Umbilical cord (tissue), 2 donors: Measurements from ENCODE around the gene KIAA0232. TPM values are rescaled to one million over a fixed set of nuclear protein-coding genes. Genes with fewer than 3 reads are reported as not detected.
"Not testable (repeated sequence)": the region's sequence is repeated elsewhere in the genome, so short reads cannot be mapped to it uniquely, and the experiment has no call there.

ENCODE experiments used
- DNase-seq: peaks from one replicate; pipeline ENCODE4 v3.0.0-alpha.2; 2015; ENCODE audit warnings: low spot score
- total RNA-seq: library from RNA; depleted of rRNA; stranded (reverse); fragments of >200 nt; gene quantifications from one replicate; pipeline ENCODE4 v1.2.3, GENCODE V29; 2014; ENCODE audit warnings: low replicate concordance; ENCODE audit not compliant: insufficient read depth

KIAA0232 gene
- total RNA-seq, 1 donor from 2014 or later = 27.9 TPM

GRCh38 chr4:6804082-6804752 lies 21.7 kb downstream of the KIAA0232 start:
- DNase-seq = no peak

GRCh38 chr4:6806924-6807626 lies 24.5 kb downstream of the KIAA0232 start:
- DNase-seq = no peak

GRCh38 chr4:6808259-6808658 lies 25.7 kb downstream of the KIAA0232 start:
- DNase-seq = no peak

GRCh38 chr4:6811165-6811564 lies 28.6 kb downstream of the KIAA0232 start:
- DNase-seq = no peak

- no peak for DNase-seq
These were observed 30.2 kb downstream of the KIAA0232 start for GRCh38 chr4:6812766-6813165.

GRCh38 chr4:6813725-6814124 lies 31.2 kb downstream of the KIAA0232 start:
- no peak for DNase-seq

GRCh38 chr4:6815029-6815836 lies 32.7 kb downstream of the KIAA0232 start:
- no peak for DNase-seq

- no peak for DNase-seq
These were observed 36.8 kb downstream of the KIAA0232 start for GRCh38 chr4:6819295-6819694.

- no peak for DNase-seq
These were observed 38.2 kb downstream of the KIAA0232 start for GRCh38 chr4:6820695-6821094.

- no peak for DNase-seq
These were observed 41.5 kb downstream of the KIAA0232 start for GRCh38 chr4:6824071-6824470.

GRCh38 chr4:6824772-6825402 lies 42.4 kb downstream of the KIAA0232 start:
- DNase-seq = no peak

- DNase-seq = no peak
These were observed 42.9 kb downstream of the KIAA0232 start for GRCh38 chr4:6825403-6825802.

GRCh38 chr4:6826781-6827508 lies 44.4 kb downstream of the KIAA0232 start:
- peak; percentile 10 for DNase-seq

GRCh38 chr4:6829086-6829485 lies 46.6 kb downstream of the KIAA0232 start:
- DNase-seq = no peak

GRCh38 chr4:6834867-6835266 lies 52.3 kb downstream of the KIAA0232 start:
- no peak for DNase-seq

- not testable (repeated sequence) for DNase-seq
These were observed 53.1 kb downstream of the KIAA0232 start for GRCh38 chr4:6835616-6836015.

GRCh38 chr4:6837106-6837505 lies 54.6 kb downstream of the KIAA0232 start:
- DNase-seq = not testable (repeated sequence)

GRCh38 chr4:6839579-6839978 lies 57.1 kb downstream of the KIAA0232 start:
- no peak for DNase-seq

- no peak for DNase-seq
These were observed 57.8 kb downstream of the KIAA0232 start for GRCh38 chr4:6840062-6840976.

- DNase-seq = no peak
These were observed 62.5 kb downstream of the KIAA0232 start for GRCh38 chr4:6845027-6845426.
